ENCODE measurements around the gene CASP3. TPM values are rescaled to one million over a fixed set of nuclear protein-coding genes. Genes with fewer than 3 reads are reported as not detected.

The CASP3 gene
- total RNA-seq, 1 experiment from 2014 or later: 13.2 TPM

DNA sequence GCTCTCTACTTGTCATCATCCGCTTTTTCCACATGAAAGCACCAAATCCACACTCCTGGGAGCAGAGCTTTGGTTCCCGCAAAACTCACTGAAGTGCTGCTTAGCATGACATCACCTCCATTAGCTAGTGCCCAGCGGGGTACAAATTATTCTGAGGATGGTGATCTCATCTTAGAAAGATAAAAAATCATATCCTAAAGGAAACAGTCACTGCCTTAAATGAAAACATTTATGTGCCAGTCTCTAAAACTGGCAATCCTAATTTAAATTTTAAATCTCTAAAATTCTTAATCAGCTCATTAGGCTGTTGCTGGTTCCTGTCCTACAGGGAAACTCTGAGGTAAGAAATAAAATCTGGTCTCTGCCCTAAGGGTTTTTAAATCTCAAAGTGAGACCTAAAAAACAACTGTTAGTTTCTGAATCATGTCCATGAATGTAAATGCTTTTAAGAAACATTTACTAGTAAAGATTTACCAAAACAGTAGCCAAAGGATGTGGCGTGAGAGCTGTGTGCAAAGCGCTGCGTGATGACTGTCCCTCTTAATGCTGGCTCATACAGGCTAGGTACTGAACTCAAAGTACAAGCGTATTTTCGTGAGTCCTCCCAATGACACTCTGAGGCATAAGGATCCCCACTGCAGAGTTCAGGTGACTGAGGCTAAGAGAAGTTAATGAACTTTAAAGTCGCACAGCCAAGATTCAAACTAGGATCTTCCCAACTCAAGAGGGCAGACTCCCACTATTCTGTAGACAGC lies 4.5 kb downstream of the CASP3 start:
- Histone ChIP-seq H3K27ac (ENCODE audit: low read length) (no peak overlapping the region), H3K27me3 (ENCODE audit: low read length) (no peaks in the 10 kb centered on the region), H4K20me1 (ENCODE audit: low read length) (no peaks in the 10 kb centered on the region), H3K36me3 (ENCODE audit: low read depth, low read length) (no peaks in the 10 kb centered on the region; the same call in 1 of the 2 replicates), H3K79me2 (ENCODE audit: low read length) (peaks cover 79% of the 10 kb centered on the region), H3K9me3 (ENCODE audit: low read length) (no peaks in the 10 kb centered on the region), H3K4me1 (ENCODE audit: insufficient read depth, low read length) (peaks cover 11% of the 10 kb centered on the region), H3K4me3 (ENCODE audit: low read length) (no peak overlapping the region), H3F3A (ENCODE audit: low read length, unreplicated experiment) (no peaks in the 10 kb centered on the region), H3K9ac (ENCODE audit: low read length) (no peak overlapping the region), H2AFZ (ENCODE audit: low read length) (no peak overlapping the region), H3K9me2 (replicated peaks; ENCODE audit: low read length) (no peaks in the 10 kb centered on the region), H3K4me2 (ENCODE audit: low read length) (no peak overlapping the region)
- ChIA-PET CTCF (no interaction called here), POLR2A (ENCODE audit: unreplicated experiment) (no interaction called here)
- no peak for DNase-seq
- TF ChIP-seq EZH2phosphoT487 (IDR thresholded peaks at IDR 0.05; ENCODE audit: borderline replicate concordance, low read length): no peak
- TF ChIP-seq, protein P1, sequence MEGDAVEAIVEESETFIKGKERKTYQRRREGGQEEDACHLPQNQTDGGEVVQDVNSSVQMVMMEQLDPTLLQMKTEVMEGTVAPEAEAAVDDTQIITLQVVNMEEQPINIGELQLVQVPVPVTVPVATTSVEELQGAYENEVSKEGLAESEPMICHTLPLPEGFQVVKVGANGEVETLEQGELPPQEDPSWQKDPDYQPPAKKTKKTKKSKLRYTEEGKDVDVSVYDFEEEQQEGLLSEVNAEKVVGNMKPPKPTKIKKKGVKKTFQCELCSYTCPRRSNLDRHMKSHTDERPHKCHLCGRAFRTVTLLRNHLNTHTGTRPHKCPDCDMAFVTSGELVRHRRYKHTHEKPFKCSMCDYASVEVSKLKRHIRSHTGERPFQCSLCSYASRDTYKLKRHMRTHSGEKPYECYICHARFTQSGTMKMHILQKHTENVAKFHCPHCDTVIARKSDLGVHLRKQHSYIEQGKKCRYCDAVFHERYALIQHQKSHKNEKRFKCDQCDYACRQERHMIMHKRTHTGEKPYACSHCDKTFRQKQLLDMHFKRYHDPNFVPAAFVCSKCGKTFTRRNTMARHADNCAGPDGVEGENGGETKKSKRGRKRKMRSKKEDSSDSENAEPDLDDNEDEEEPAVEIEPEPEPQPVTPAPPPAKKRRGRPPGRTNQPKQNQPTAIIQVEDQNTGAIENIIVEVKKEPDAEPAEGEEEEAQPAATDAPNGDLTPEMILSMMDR (conservative IDR thresholded peaks at IDR 0.05; ENCODE audit: low read depth, low read length): no peak
- no peak for TF ChIP-seq EZH2 (IDR thresholded peaks at IDR 0.05; ENCODE audit: low read length, unreplicated experiment)
- intact Hi-C loops (cut with micrococcal nuclease): loop anchor here (5.0 to 10.0 kb wide), 2 partner anchors 103 to 240 kb away; no protein-coding TSS in a partner anchor
- ATAC-seq: no peak
- BruUV-seq (replicated peaks): no TSS peak

DNA sequence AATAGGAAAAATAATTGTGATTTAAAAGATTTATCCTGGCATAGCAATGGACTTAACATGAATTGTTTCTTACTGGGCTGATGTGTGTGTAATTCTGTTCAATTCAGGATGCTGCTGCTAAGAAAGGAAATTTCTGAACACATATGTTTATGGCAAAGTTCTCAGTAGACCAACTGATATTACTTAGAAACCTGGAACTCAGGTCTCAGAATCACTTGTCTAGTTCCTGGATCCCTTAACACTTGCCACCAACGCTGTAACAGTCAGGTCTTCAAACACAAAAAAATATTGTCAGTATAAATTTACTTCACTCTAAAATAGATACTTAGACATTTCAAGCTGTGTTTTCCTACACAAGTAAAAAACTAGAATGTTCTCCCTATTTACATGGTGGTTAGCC lies 5.5 kb downstream of the CASP3 start:
- ATAC-seq (no peak), DNase-seq (no peak)
- Histone ChIP-seq H3F3A (ENCODE audit: low read length, unreplicated experiment) (no peaks in the 10 kb centered on the region), H3K4me3 (ENCODE audit: low read length) (no peak overlapping the region), H3K9me3 (ENCODE audit: low read length) (no peaks in the 10 kb centered on the region), H3K4me2 (ENCODE audit: low read length) (no peak overlapping the region), H2AFZ (ENCODE audit: low read length) (no peak overlapping the region), H3K9ac (ENCODE audit: low read length) (no peak overlapping the region), H3K9me2 (replicated peaks; ENCODE audit: low read length) (no peaks in the 10 kb centered on the region), H3K27ac (ENCODE audit: low read length) (no peak overlapping the region), H3K27me3 (ENCODE audit: low read length) (no peaks in the 10 kb centered on the region), H3K4me1 (ENCODE audit: insufficient read depth, low read length) (peaks cover 10% of the 10 kb centered on the region), H4K20me1 (ENCODE audit: low read length) (no peaks in the 10 kb centered on the region), H3K36me3 (ENCODE audit: low read depth, low read length) (no peaks in the 10 kb centered on the region; the same call in 1 of the 2 replicates), H3K79me2 (ENCODE audit: low read length) (peaks cover 85% of the 10 kb centered on the region)
- ChIA-PET POLR2A (ENCODE audit: unreplicated experiment) (no interaction called here), CTCF (no interaction called here)
- intact Hi-C loops (cut with micrococcal nuclease): loop anchor here (10.0 kb wide), 1 partner anchor 239 kb away; no protein-coding TSS in a partner anchor
- TF ChIP-seq, protein P1 (conservative IDR thresholded peaks at IDR 0.05; ENCODE audit: low read depth, low read length): no peak
- no peak for TF ChIP-seq EZH2 (IDR thresholded peaks at IDR 0.05; ENCODE audit: low read length, unreplicated experiment)
- no peak for TF ChIP-seq EZH2phosphoT487 (IDR thresholded peaks at IDR 0.05; ENCODE audit: borderline replicate concordance, low read length)
- no TSS peak for BruUV-seq (replicated peaks)

DNA sequence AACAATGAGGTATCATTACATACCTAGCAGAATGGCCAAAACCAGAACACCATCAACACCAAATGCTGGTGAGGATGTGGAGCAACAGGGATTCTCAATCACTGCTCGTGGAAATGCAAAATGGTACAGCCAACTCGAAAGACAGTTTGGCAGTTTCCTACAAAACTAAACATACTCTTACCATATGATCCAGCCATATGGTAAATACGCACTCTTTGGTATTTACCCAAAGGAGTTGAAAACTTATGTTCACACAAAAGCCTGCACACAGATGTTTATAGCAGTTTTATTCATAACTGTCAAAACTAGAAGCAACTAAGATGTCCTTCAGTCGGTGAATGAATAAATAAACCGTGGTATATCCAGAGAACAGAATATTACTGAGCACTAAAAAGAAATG lies 7.8 kb downstream of the CASP3 start:
- no peaks in the 10 kb centered on the region for H3K4me1 ChIP-seq (ENCODE audit: insufficient read depth, low read length)
- no peak overlapping the region for H3K4me3 ChIP-seq (ENCODE audit: low read length)
- TF ChIP-seq EZH2phosphoT487 (IDR thresholded peaks at IDR 0.05; ENCODE audit: borderline replicate concordance, low read length) (no peak), EZH2 (IDR thresholded peaks at IDR 0.05; ENCODE audit: low read length, unreplicated experiment) (no peak)
- TF ChIP-seq, protein P1 (conservative IDR thresholded peaks at IDR 0.05; ENCODE audit: low read depth, low read length): no peak
- no peaks in the 10 kb centered on the region for H3K27me3 ChIP-seq (ENCODE audit: low read length)
- H2AFZ ChIP-seq (ENCODE audit: low read length): no peak overlapping the region
- H3K9ac ChIP-seq (ENCODE audit: low read length): no peak overlapping the region
- no peaks in the 10 kb centered on the region for H4K20me1 ChIP-seq (ENCODE audit: low read length)
- H3K4me2 ChIP-seq (ENCODE audit: low read length): no peak overlapping the region
- H3K36me3 ChIP-seq (ENCODE audit: low read depth, low read length): no peaks in the 10 kb centered on the region; the same call in 1 of the 2 replicates
- no peaks in the 10 kb centered on the region for H3K9me2 ChIP-seq (replicated peaks; ENCODE audit: low read length)
- intact Hi-C loops (cut with micrococcal nuclease): loop anchor here (10.0 kb wide), 1 partner anchor 237 kb away; no protein-coding TSS in a partner anchor
- no peaks in the 10 kb centered on the region for H3F3A ChIP-seq (ENCODE audit: low read length, unreplicated experiment)
- CTCF ChIA-PET: no interaction called here
- H3K79me2 ChIP-seq (ENCODE audit: low read length): peaks cover 63% of the 10 kb centered on the region
- BruUV-seq (replicated peaks): no TSS peak
- DNase-seq (no peak), ATAC-seq (no peak)
- POLR2A ChIA-PET (ENCODE audit: unreplicated experiment): no interaction called here
- H3K9me3 ChIP-seq (ENCODE audit: low read length): no peaks in the 10 kb centered on the region
- no peak overlapping the region for H3K27ac ChIP-seq (ENCODE audit: low read length)
